Adrenal gland (tissue), 12 donors: Measurements from ENCODE around the gene CGN. TPM values are rescaled to one million over a fixed set of nuclear protein-coding genes. Genes with fewer than 3 reads are reported as not detected.

Source experiments
- DNase-seq, 7 donors: peaks; one replicate each; pipeline ENCODE4 v3.0.0-alpha.2; 2019 to 2020
- H3K27ac ChIP-seq, 5 donors: fragments of 200-600 bp; sonication (generic) in 4 of 5; 1 replicate in 3 of 5; 2 replicates in 2 of 5; pipeline versions ENCODE4 v1.5.1 to v1.8.0; 2016 to 2020; ENCODE audit warnings: mild to moderate bottlenecking in 1 of 5
- H3K27me3 ChIP-seq: fragments of 200-600 bp; 2 replicates; pipeline ENCODE4 v1.8.0; 2021
- H3K36me3 ChIP-seq, 2 donors: fragments of 200-600 bp; replicated peaks in 1 of 2; 1 replicate in 1 of 2; 2 replicates in 1 of 2; pipeline versions ENCODE4 v1.5.1 to v1.8.0; 2018 to 2022
- H3K4me1 ChIP-seq, 2 donors: fragments of 200-600 bp; replicated peaks in 1 of 2; 1 replicate in 1 of 2; 2 replicates in 1 of 2; pipeline versions ENCODE4 v1.5.1 to v1.8.0; 2018 to 2021
- H3K4me3 ChIP-seq, 4 donors: fragments of 200-600 bp; sonication (generic) in 3 of 4; one replicate each; pipeline ENCODE4 v1.5.1; 2016 to 2018
- H3K9me3 ChIP-seq, 3 donors: fragments of 200-600 bp; sonication (generic) in 1 of 3; replicated peaks in 1 of 3; 1 replicate in 2 of 3; 2 replicates in 1 of 3; pipeline versions ENCODE4 v1.5.1 to v1.8.0; 2016 to 2021
- POLR2A ChIP-seq, 2 donors: fragments of 450-650 bp; IDR thresholded peaks; one replicate each; pipeline ENCODE4 v1.6.1; 2017; ENCODE audit warnings: antibody characterized with exemption in 2 of 2, mild to moderate bottlenecking in 2 of 2, moderate library complexity in 1 of 2
- WGBS, 4 donors: extraction: QIAGEN DNeasy Blood & Tissue Kit in 2 of 4; methylation state at CpG; one replicate each; pipeline versions ENCODE4 v1.1.5 to v1.1.7; 2013 to 2017; 5-methylcytosine and 5-hydroxymethylcytosine counted together
- intact Hi-C, 2 donors: fragments of 100-400 bp; cut with DNase I; formaldehyde crosslinking; loops; one replicate each; pipeline versions ENCODE4 v1.14.1 to v1.15.0; 2022 to 2023
- polyA plus RNA-seq, 3 donors: library from polyadenylated mRNA; stranded (reverse); fragments of 200-250 nt in 2 of 3; fragments of 350-450 nt in 1 of 3; fragmentation: Illumina TruSeq in 1 of 3; extraction: RNeasy Lipid Tissue Mini Kit (QIAGEN cat#74804) in 1 of 3; gene quantifications; one replicate each; pipeline ENCODE4 v1.2.3, GENCODE V29; 2013 to 2014
- total RNA-seq, 9 donors: library from RNA; depleted of rRNA in 4 of 9; stranded (reverse); fragments of >200 nt in 4 of 9; fragments of 120-200 nt in 1 of 9; fragmentation: NEBNext Ultra II Directional in 1 of 9; extraction: Animal tissue kit (Norgen Biotek cat#: 25700) in 1 of 9; gene quantifications; one replicate each; pipeline versions ENCODE4 v1.1.0 to v1.2.4, GENCODE V29; 2013 to 2023
- TF ChIP-seq, protein P1 (sequence below), 6 experiments: fragments of 450-650 bp in 4 of 6; fragments of 200-600 bp in 2 of 6; sonication (generic) in 1 of 6; IDR thresholded peaks; 1 replicate in 5 of 6; 2 replicates in 1 of 6; pipeline versions ENCODE4 v1.5.1 to v1.8.0; 2016 to 2021; ENCODE audit warnings: antibody characterized with exemption in 6 of 6, mild to moderate bottlenecking in 2 of 6, moderate library complexity in 1 of 6
- donor health status: healthy with polysubstance abuse.
- donor health status: Bipolar disorder and iron deficiency.
- donor health status: DM: yes; HTN: yes; CAD: no.
- donor health status: DM: no; HTN: no; CAD: no.
- donor health status: DM: no; HTN: no; CAD: no.
- donor health status: DM: yes; HTN: yes; CAD: no.

The CGN gene
- total and polyA plus RNA-seq, 12 donors = 0.06 to 5.8 (median 0.82) TPM

DNA sequence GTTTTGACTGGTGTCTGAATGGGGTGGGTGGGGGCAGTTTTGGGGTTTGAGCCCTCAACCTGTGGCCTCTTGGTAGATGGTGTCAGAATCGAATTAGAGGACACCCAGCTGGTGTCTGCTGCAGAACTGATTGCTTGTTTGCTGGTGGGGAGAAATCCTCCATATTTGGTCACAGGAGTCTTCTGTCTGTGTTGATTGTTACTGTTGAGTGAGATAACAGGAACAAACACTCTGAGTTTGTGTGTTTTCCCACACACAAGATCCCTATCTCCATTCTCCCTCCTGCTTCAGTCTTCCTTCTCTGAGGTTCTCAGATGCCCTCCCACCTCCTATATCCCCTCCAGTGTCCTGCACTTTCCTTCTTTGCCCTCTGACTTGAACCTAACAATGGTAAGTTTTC is 19.1 kb upstream of the CGN start:
- no peak for TF ChIP-seq POLR2A (IDR thresholded peaks at IDR 0.05)
- TF ChIP-seq, protein P1, sequence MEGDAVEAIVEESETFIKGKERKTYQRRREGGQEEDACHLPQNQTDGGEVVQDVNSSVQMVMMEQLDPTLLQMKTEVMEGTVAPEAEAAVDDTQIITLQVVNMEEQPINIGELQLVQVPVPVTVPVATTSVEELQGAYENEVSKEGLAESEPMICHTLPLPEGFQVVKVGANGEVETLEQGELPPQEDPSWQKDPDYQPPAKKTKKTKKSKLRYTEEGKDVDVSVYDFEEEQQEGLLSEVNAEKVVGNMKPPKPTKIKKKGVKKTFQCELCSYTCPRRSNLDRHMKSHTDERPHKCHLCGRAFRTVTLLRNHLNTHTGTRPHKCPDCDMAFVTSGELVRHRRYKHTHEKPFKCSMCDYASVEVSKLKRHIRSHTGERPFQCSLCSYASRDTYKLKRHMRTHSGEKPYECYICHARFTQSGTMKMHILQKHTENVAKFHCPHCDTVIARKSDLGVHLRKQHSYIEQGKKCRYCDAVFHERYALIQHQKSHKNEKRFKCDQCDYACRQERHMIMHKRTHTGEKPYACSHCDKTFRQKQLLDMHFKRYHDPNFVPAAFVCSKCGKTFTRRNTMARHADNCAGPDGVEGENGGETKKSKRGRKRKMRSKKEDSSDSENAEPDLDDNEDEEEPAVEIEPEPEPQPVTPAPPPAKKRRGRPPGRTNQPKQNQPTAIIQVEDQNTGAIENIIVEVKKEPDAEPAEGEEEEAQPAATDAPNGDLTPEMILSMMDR (IDR thresholded peaks at IDR 0.05) = no peak
- Histone ChIP-seq H3K4me1 (peaks cover 6 to 12% of the 10 kb centered on the region in 2 donors), H3K27me3 (no peaks in the 10 kb centered on the region), H3K9me3 (no peaks in the 10 kb centered on the region), H3K36me3 (no peaks in the 10 kb centered on the region), H3K4me3 (no peak overlapping the region), H3K27ac (no peak overlapping the region)
- no peak for DNase-seq
- 50 to 82% (median 73%) methylated on average over 1 of the region's 1 CpG for WGBS, 4 donors
- intact Hi-C loops = no loop called here

- no peak for TF ChIP-seq POLR2A (IDR thresholded peaks at IDR 0.05)
- TF ChIP-seq, protein P1 (IDR thresholded peaks at IDR 0.05) = no peak
- peaks cover 6 to 12% of the 10 kb centered on the region in 2 donors for H3K4me1 ChIP-seq
- H3K4me3 ChIP-seq = no peak overlapping the region
- 81 to 95% (median 90%) methylated on average over 3 of the region's 3 CpGs for WGBS, 4 donors
- no peaks in the 10 kb centered on the region for H3K9me3 ChIP-seq
- H3K36me3 ChIP-seq = no peaks in the 10 kb centered on the region
- H3K27me3 ChIP-seq = no peaks in the 10 kb centered on the region
- DNase-seq = no peak
- intact Hi-C loops = no loop called here
- no peak overlapping the region for H3K27ac ChIP-seq
Measured at GRCh38 chr1:151493042-151493441, 18.1 kb upstream of the CGN start.

GRCh38 chr1:151494741-151495281 is 16.4 kb upstream of the CGN start:
- Histone ChIP-seq H3K36me3 (no peaks in the 10 kb centered on the region), H3K27ac (peak overlapping the region in 1 of 5 donors; percentile 70), H3K27me3 (no peaks in the 10 kb centered on the region), H3K4me1 (peaks cover 6 to 12% of the 10 kb centered on the region in 2 donors), H3K9me3 (no peaks in the 10 kb centered on the region), H3K4me3 (no peak overlapping the region)
- no peak for TF ChIP-seq POLR2A (IDR thresholded peaks at IDR 0.05)
- TF ChIP-seq, protein P1 (IDR thresholded peaks at IDR 0.05) = no peak
- intact Hi-C loops = no loop called here
- 0% methylated on average over 1 of the region's 1 CpG for WGBS, 4 donors
- peak in 1 of 7 donors; percentile 9 for DNase-seq

GRCh38 chr1:151495316-151495715 is 15.9 kb upstream of the CGN start:
- intact Hi-C loops = no loop called here
- WGBS, 4 donors = 68 to 79% (median 74%) methylated on average over 1 of the region's 1 CpG
- H3K36me3 ChIP-seq = no peaks in the 10 kb centered on the region
- no peaks in the 10 kb centered on the region for H3K27me3 ChIP-seq
- no peak for DNase-seq
- TF ChIP-seq, protein P1 (IDR thresholded peaks at IDR 0.05) = no peak
- no peak for TF ChIP-seq POLR2A (IDR thresholded peaks at IDR 0.05)
- H3K4me1 ChIP-seq = peaks cover 6 to 12% of the 10 kb centered on the region in 2 donors
- no peaks in the 10 kb centered on the region for H3K9me3 ChIP-seq
- H3K27ac ChIP-seq = no peak overlapping the region
- H3K4me3 ChIP-seq = no peak overlapping the region
